HG03066 (cell line): Measurements from ENCODE around the gene FNDC4.

Experiments
- ATAC-seq: cut with Tn5 transposase; IDR thresholded peaks from one replicate; pipeline ENCODE4 v1.9.1; 2021; ENCODE audit warnings: low read depth; ENCODE audit not compliant: unreplicated experiment

The FNDC4 gene

GRCh38 chr2:27494284-27494943 lies 586 bp downstream of the FNDC4 start:
- ATAC-seq, result no peak

GRCh38 chr2:27493948-27494283 lies 1.1 kb downstream of the FNDC4 start:
- ATAC-seq, result no peak

GRCh38 chr2:27492557-27492956 lies 2.4 kb downstream of the FNDC4 start:
- no peak for ATAC-seq

GRCh38 chr2:27489498-27490397 lies 5.3 kb downstream of the FNDC4 start, which contains the start of gene IFT172:
Gene IFT172, minus strand, starts transcription at chr2:27489743. Its CDS starts 90 bp downstream, at chr2:27489653.
- peak; percentile 92 for ATAC-seq

GRCh38 chr2:27489118-27489497 lies 5.9 kb downstream of the FNDC4 start:
- ATAC-seq, result peak; percentile 15

- no peak for ATAC-seq
Observed at GRCh38 chr2:27485496-27485895, 9.5 kb downstream of the FNDC4 start.

GRCh38 chr2:27471961-27472360 lies 23.0 kb downstream of the FNDC4 start:
- no peak for ATAC-seq

GRCh38 chr2:27464443-27464842 lies 30.6 kb downstream of the FNDC4 start:
- ATAC-seq, result no peak

GRCh38 chr2:27461118-27461517 lies 33.9 kb downstream of the FNDC4 start:
- ATAC-seq, result no peak

- ATAC-seq, result no peak
Observed at GRCh38 chr2:27453968-27454367, 41.0 kb downstream of the FNDC4 start.

- ATAC-seq, result no peak
Observed at GRCh38 chr2:27451095-27451494, 43.9 kb downstream of the FNDC4 start.

GRCh38 chr2:27448381-27448780 lies 46.6 kb downstream of the FNDC4 start:
- ATAC-seq, result no peak

- no peak for ATAC-seq
Observed at GRCh38 chr2:27446057-27446456, 48.9 kb downstream of the FNDC4 start.

GRCh38 chr2:27445615-27446014 lies 49.4 kb downstream of the FNDC4 start:
- ATAC-seq, result no peak

GRCh38 chr2:27445155-27445554 lies 49.8 kb downstream of the FNDC4 start:
- ATAC-seq, result no peak

GRCh38 chr2:27442920-27443282 lies 52.1 kb downstream of the FNDC4 start:
- no peak for ATAC-seq

- ATAC-seq, result no peak
Observed at GRCh38 chr2:27441958-27442919, 52.8 kb downstream of the FNDC4 start, which contains the start of gene KRTCAP3. Gene KRTCAP3, plus strand, starts transcription at chr2:27442381. Its CDS starts 32 bp downstream, at chr2:27442413.
